Peyer's patch (tissue), 4 donors: ENCODE measurements around the gene GDF7. TPM values are rescaled to one million over a fixed set of nuclear protein-coding genes. Genes with fewer than 3 reads are reported as not detected.

Experiments used
- DNase-seq, 3 donors: peaks; one replicate each; pipeline ENCODE4 v3.0.0-alpha.2; 2017 to 2019
- H3K27ac ChIP-seq, 4 donors: fragments of 200-600 bp; sonication (generic); one replicate each; pipeline ENCODE4 v1.5.1; 2016 to 2019
- H3K27me3 ChIP-seq, 2 donors: fragments of 200-600 bp; sonication (generic); one replicate each; pipeline ENCODE4 v1.5.1; 2019
- H3K36me3 ChIP-seq, 3 donors: fragments of 200-600 bp; sonication (generic); one replicate each; pipeline ENCODE4 v1.5.1; 2016 to 2019
- H3K4me1 ChIP-seq, 4 donors: fragments of 200-600 bp; sonication (generic); one replicate each; pipeline ENCODE4 v1.5.1; 2016 to 2019
- H3K4me3 ChIP-seq, 4 donors: fragments of 200-600 bp; sonication (generic); 1 replicate in 3 of 4; 2 replicates in 1 of 4; pipeline ENCODE4 v1.5.1; 2016 to 2019; ENCODE audit warnings: mild to moderate bottlenecking in 1 of 4
- H3K9me3 ChIP-seq, 4 donors: fragments of 200-600 bp; sonication (generic); one replicate each; pipeline ENCODE4 v1.5.1; 2016 to 2019; ENCODE audit warnings: mild to moderate bottlenecking in 1 of 4
- CTCF ChIP-seq, 6 experiments: fragments of 450-650 bp in 4 of 6; fragments of 200-600 bp in 2 of 6; sonication (generic) in 1 of 6; IDR thresholded peaks; one replicate each; pipeline ENCODE4 v1.5.1; 2017 to 2019; ENCODE audit warnings: antibody characterized with exemption in 6 of 6, mild to moderate bottlenecking in 3 of 6, moderate library complexity in 1 of 6
- POLR2A ChIP-seq, 2 donors: fragments of 450-650 bp; IDR thresholded peaks; one replicate each; pipeline ENCODE4 v1.5.1; 2017; ENCODE audit warnings: antibody characterized with exemption in 2 of 2, mild to moderate bottlenecking in 2 of 2, moderate library complexity in 2 of 2
- total RNA-seq, 4 donors: library from RNA; depleted of rRNA; stranded (reverse); fragments of >200 nt; gene quantifications; one replicate each; pipeline ENCODE4 v1.1.0, GENCODE V29; 2016

The GDF7 gene
- total RNA-seq, 4 donors from 2014 or later: 0.09 to 1.7 (median 0.38) TPM

GRCh38 chr2:20661421-20662307, 5.3 kb upstream of the GDF7 start:
- H3K27ac ChIP-seq: no peak overlapping the region
- peak; percentile 83 to 98 (median 94) for TF ChIP-seq CTCF (IDR thresholded peaks at IDR 0.05)
- no peak for TF ChIP-seq POLR2A (IDR thresholded peaks at IDR 0.05)
- H3K4me3 ChIP-seq: no peak overlapping the region
- peaks cover 0 to 34% of the 10 kb centered on the region in 2 donors for H3K27me3 ChIP-seq
- H3K9me3 ChIP-seq: no peaks in the 10 kb centered on the region
- peaks cover 0 to 16% (median 10%) of the 10 kb centered on the region in 4 donors for H3K4me1 ChIP-seq
- no peaks in the 10 kb centered on the region for H3K36me3 ChIP-seq
- DNase-seq: peak; percentile 59 to 88 (median 64)

GRCh38 chr2:20662308-20662937, 4.5 kb upstream of the GDF7 start:
- peak in 1 of 3 donors; percentile 29 for DNase-seq
- H3K27me3 ChIP-seq: peaks cover 0 to 38% of the 10 kb centered on the region in 2 donors

GRCh38 chr2:20663196-20664070, 3.5 kb upstream of the GDF7 start:
- DNase-seq: no peak
- Histone ChIP-seq H3K27me3 (peaks cover 0 to 42% of the 10 kb centered on the region in 2 donors), H3K9me3 (no peaks in the 10 kb centered on the region), H3K4me1 (peaks cover 0 to 20% (median 11%) of the 10 kb centered on the region in 4 donors), H3K36me3 (no peaks in the 10 kb centered on the region), H3K4me3 (no peak overlapping the region), H3K27ac (no peak overlapping the region)
- TF ChIP-seq CTCF (IDR thresholded peaks at IDR 0.05) (no peak), POLR2A (IDR thresholded peaks at IDR 0.05) (no peak)

More at GRCh38 chr2:20662308-20662937, 4.5 kb upstream of the GDF7 start:
- TF ChIP-seq POLR2A (IDR thresholded peaks at IDR 0.05) (no peak), CTCF (IDR thresholded peaks at IDR 0.05) (no peak)
- no peaks in the 10 kb centered on the region for H3K36me3 ChIP-seq
- H3K4me3 ChIP-seq: no peak overlapping the region
- H3K27ac ChIP-seq: no peak overlapping the region
- H3K9me3 ChIP-seq: no peaks in the 10 kb centered on the region
- H3K4me1 ChIP-seq: peaks cover 0 to 20% (median 10%) of the 10 kb centered on the region in 4 donors

GRCh38 chr2:20664071-20664390, 2.9 kb upstream of the GDF7 start:
- Histone ChIP-seq H3K27ac (no peak overlapping the region), H3K27me3 (peaks cover 0 to 42% of the 10 kb centered on the region in 2 donors), H3K36me3 (no peaks in the 10 kb centered on the region), H3K4me3 (no peak overlapping the region), H3K4me1 (peaks cover 0 to 20% (median 11%) of the 10 kb centered on the region in 4 donors), H3K9me3 (no peaks in the 10 kb centered on the region)
- TF ChIP-seq CTCF (IDR thresholded peaks at IDR 0.05): no peak
- TF ChIP-seq POLR2A (IDR thresholded peaks at IDR 0.05): no peak
- no peak for DNase-seq
